Iris pigment epithelial cell (primary cell): ENCODE measurements around the gene DAZAP2.
"Not testable (repeated sequence)": the region's sequence is repeated elsewhere in the genome, so short reads cannot be mapped to it uniquely, and the experiment has no call there.

Experiments
- DNase-seq: peaks from one replicate; pipeline ENCODE4 v3.0.0-alpha.2; 2011; ENCODE audit warnings: low read depth

The DAZAP2 gene

GRCh38 chr12:51217133-51217967, 21.3 kb upstream of the DAZAP2 start:
- DNase-seq, result no peak

GRCh38 chr12:51217968-51218606, 20.5 kb upstream of the DAZAP2 start, which contains the start of gene POU6F1:
POU6F1 (minus strand) TSS chr12:51218062; CDS start chr12:51206836, 11,226 bp downstream.
- peak; percentile 77 for DNase-seq

GRCh38 chr12:51218607-51219161, 19.9 kb upstream of the DAZAP2 start:
- no peak for DNase-seq

GRCh38 chr12:51219322-51219721, 19.3 kb upstream of the DAZAP2 start:
- no peak for DNase-seq

GRCh38 chr12:51219857-51220256, 18.8 kb upstream of the DAZAP2 start:
- not testable (repeated sequence) for DNase-seq

GRCh38 chr12:51222461-51222860, 16.2 kb upstream of the DAZAP2 start:
- DNase-seq, result no peak

GRCh38 chr12:51224625-51225024, 14.0 kb upstream of the DAZAP2 start:
- DNase-seq, result no peak

- DNase-seq, result no peak
Observed at GRCh38 chr12:51225234-51225633, 13.4 kb upstream of the DAZAP2 start.

- no peak for DNase-seq
Observed at GRCh38 chr12:51225771-51226170, 12.9 kb upstream of the DAZAP2 start.

GRCh38 chr12:51227112-51227511, 11.5 kb upstream of the DAZAP2 start:
- not testable (repeated sequence) for DNase-seq

- no peak for DNase-seq
Observed at GRCh38 chr12:51227962-51228361, 10.7 kb upstream of the DAZAP2 start.

- no peak for DNase-seq
Observed at GRCh38 chr12:51229116-51229809, 9.4 kb upstream of the DAZAP2 start.

GRCh38 chr12:51232642-51233041, 6.0 kb upstream of the DAZAP2 start:
- no peak for DNase-seq

- DNase-seq, result no peak
Observed at GRCh38 chr12:51234530-51234929, 4.1 kb upstream of the DAZAP2 start.

- DNase-seq, result no peak
Observed at GRCh38 chr12:51238037-51238509, 553 bp upstream of the DAZAP2 start.

GRCh38 chr12:51240971-51241370, 2.3 kb downstream of the DAZAP2 start:
- DNase-seq, result peak; percentile 49

GRCh38 chr12:51242120-51242519, 3.5 kb downstream of the DAZAP2 start:
- DNase-seq, result no peak

GRCh38 chr12:51242876-51243275, 4.2 kb downstream of the DAZAP2 start:
- DNase-seq, result no peak

GRCh38 chr12:51244269-51244668, 5.6 kb downstream of the DAZAP2 start:
- peak; percentile 56 for DNase-seq

- no peak for DNase-seq
Observed at GRCh38 chr12:51245476-51246253, 7.0 kb downstream of the DAZAP2 start.

GRCh38 chr12:51246254-51246853, 7.7 kb downstream of the DAZAP2 start:
- peak; percentile 62 for DNase-seq
